GM20000 (cell line): ENCODE measurements around the gene MRRF.

Source experiments
- DNase-seq: peaks from one replicate; pipeline ENCODE4 v3.0.0; 2012; ENCODE audit warnings: low spot score
- CTCF ChIP-seq: IDR thresholded peaks from 2 replicates; pipeline ENCODE4 v1.5.1; 2012; ENCODE audit warnings: mild to moderate bottlenecking, control low read depth; ENCODE audit errors: extremely low read depth, missing control alignments

Gene MRRF

GRCh38 chr9:122368642-122369041, 104.0 kb downstream of the MRRF start:
- DNase-seq: no peak
- no peak for TF ChIP-seq CTCF

DNA sequence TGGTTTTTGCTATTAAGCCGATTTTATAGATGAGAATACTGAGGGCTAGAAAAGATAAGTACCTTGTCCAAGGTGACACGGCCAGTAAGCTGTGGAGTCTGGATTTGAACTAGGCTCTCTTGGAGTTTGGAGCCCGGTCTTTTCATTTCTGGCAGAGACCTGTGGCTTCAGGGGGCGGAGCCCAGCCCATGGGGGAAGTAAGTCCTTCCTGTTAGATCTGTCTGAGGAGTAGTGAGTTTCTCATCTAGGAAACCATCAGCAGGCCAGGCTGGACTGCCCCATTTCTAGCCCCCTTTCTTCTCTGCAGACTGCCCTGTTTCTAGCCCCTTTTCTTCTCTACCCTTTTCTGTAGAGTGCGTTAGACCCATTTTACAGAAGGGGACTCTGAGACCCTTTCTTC, 105.6 kb downstream of the MRRF start:
- DNase-seq: no peak
- TF ChIP-seq CTCF: no peak

DNA sequence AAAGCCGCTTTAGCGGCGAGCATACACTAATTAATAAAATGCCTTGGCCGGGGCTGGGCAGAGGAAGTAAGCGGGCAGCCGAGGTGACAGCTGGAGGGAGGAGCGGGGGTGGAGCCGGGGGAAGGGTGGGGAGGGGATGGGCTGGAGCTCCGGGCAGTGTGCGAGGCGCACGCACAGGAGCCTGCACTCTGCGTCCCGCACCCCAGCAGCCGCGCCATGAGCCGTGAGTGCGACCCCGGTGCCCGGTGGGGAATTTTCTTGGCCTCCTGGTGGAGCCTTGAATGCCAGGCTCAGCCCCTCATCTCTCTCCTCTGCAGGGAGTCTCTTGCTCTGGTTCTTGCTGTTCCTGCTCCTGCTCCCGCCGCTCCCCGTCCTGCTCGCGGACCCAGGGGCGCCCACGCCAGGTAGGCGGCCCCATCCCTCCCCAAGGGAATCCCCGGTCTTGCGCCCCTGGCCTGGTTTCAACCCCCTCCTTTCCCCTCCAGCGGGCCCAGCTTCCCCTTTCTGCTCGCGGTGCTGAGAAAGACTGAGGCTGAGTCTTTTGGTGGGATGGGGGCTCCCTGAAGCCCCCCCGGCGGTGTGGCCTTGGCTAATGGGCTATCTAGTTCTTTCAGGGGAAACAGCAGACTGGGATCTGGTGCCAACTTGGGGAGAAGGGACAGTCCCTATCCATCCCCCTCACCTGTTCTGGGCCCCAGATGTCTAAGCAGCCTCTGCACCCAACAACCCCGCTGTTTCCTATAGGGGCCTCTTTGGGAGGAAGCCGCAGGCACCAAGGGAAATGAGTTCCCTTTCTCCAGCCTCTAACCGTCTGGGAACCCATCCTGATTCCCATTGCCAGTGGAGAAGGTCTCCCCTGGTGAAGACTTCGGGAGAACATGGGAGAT, 106.4 kb downstream of the MRRF start, which contains the start of gene PTGS1:
Gene PTGS1 (plus strand): TSS at position 156 of the 887 bp plus-strand sequence. CDS start 61 bp downstream, at position 217.
- no peak for TF ChIP-seq CTCF
- peak; percentile 62 for DNase-seq

DNA sequence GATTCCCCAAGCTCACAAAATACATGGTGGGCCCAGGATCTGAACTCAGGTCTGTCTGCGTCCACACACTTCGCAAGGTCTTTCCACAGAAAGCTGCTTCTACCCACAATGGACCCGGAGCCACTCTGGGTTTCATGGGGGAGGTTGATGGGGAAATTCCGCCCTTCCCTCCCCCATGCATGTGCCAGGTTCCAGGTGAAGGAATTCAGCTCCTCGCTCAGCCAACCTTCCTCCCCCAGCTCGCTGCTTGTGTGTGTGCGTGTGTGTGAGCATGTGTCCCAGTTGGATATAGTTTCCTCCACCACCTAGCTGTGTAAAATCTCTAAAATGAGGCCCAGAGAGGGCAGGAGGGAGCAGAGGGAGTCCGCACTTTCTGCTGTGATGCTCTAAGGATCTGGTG, 107.2 kb downstream of the MRRF start:
- DNase-seq: no peak
- TF ChIP-seq CTCF: no peak

DNA sequence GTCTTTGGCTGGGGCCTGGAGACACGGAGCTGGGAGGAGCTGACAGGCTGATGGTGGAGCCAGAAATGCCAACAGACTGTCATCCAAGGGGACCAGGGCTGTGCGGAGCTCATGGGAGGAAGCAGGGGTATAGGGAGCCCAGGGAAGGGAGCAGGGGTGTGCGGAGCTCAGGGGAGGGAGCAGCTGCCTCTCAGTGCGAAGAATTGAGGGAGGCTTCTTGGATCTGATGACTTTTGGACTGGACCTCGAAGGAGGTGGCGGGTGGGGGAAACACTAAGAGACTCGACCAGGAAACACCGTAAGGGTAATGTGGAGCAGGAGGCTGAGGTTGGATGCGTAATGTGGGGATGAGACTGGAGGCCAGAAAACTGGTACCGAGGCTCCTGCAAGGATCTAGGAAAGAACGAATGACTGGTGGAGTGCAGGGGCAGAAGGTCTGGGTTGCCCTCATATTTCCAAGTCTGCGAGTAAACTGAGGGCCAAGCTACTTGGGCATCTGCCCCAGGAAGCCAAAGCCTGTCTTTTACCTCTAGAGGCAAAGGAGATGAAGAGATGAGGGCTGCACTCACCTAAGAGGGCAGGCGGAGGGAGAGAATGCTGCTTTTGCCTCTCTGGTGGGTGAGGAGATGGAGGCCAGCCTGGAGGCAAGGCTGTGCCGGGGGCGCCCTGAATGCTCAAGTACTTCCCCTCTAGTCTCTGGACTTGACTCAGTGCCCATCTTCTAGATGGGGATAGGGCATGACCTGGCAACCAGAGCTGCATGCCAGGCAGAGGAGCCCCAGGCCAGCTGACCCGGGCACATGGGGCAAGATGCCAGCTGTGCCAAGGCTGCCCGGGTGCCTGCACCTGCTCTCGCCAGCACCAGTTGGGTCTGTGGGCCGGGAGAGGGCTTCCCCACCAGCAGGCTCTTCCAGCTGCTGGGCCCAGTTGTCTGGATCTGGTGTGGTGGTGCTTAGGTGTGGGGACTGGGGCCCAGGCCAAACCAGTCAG, 108.5 kb downstream of the MRRF start:
- DNase-seq: no peak
- TF ChIP-seq CTCF: no peak

DNA sequence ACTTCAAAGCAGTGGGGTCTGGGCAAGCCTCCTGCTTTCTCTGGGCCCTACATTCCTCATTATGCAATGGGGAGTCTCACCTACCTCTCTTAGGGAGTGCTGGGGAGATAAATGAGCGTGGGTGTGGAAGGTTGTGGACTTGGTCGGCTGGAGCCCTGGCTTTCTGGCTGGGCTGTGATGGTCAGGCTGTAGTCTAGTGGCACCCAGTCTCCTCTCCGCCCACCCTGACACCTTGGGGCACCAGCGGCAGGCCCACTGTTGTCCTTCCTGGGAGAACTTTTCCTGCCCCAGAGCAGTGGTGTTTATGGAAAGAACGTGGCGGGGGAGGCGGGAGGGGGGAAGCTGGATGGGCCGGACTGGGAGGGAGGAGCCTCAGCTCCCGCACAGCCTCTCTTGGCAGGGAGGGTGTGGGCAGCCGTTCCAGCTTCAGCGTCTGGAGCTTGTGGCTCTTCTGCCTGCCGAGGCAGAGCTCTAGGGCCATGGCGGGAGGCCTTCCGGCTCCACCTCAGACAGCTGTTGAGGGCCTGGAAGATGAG, 110.3 kb downstream of the MRRF start:
- DNase-seq: no peak
- TF ChIP-seq CTCF: no peak
